Spleen (tissue), 7 donors: Measurements from ENCODE around the gene HEBP1.

Experiments
- POLR2A ChIP-seq, 3 donors: fragments of 450-650 bp; IDR thresholded peaks; one replicate each; pipeline ENCODE4 v1.5.1; 2017; ENCODE audit warnings: antibody characterized with exemption in 3 of 3, mild to moderate bottlenecking in 1 of 3
- POLR2AphosphoS5 ChIP-seq, 3 donors: sonication (generic); formaldehyde crosslinking; IDR thresholded peaks; one replicate each; pipeline ENCODE4 v1.5.1; 2017; ENCODE audit warnings: antibody characterized with exemption in 3 of 3
- TF ChIP-seq, protein P1 (sequence below), 11 experiments: fragments of 200-600 bp in 7 of 11; fragments of 450-650 bp in 4 of 11; sonication (generic) in 4 of 11; IDR thresholded peaks in 8 of 11; conservative IDR thresholded peaks in 3 of 11; 1 replicate in 7 of 11; 2 replicates in 4 of 11; pipeline versions ENCODE4 v1.4.0 to v1.8.0; 2016 to 2021; ENCODE audit warnings: antibody characterized with exemption in 11 of 11, inconsistent platforms in 4 of 11, mild to moderate bottlenecking in 1 of 11
- donor health status: DM: no; HTN: no; CAD: no; lungs with moderate emphysema.
- donor health status: DM: no; HTN: no; CAD: no.
- donor health status: DM: no; HTN: no; CAD: no.

DNA sequence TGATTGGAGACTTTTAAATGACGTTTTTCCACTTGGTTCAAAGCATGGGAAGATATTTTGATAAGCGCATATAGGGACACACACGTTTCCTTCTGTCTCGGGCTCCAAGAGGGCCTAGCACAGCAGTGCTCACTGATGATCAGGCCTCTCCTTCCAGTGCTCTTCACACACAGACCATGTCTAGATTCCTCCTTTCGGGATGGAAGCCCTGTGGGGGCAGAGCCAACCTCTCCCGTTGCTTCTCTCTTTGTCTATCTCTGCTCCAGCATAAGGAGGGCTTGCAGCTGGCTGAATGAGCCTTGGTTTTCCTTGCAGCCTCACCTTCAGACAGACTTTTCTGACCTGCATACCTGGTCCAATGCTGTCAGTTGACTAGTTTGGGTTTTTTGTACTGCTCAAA, 70.4 kb downstream of the HEBP1 start:
- TF ChIP-seq, protein P1, sequence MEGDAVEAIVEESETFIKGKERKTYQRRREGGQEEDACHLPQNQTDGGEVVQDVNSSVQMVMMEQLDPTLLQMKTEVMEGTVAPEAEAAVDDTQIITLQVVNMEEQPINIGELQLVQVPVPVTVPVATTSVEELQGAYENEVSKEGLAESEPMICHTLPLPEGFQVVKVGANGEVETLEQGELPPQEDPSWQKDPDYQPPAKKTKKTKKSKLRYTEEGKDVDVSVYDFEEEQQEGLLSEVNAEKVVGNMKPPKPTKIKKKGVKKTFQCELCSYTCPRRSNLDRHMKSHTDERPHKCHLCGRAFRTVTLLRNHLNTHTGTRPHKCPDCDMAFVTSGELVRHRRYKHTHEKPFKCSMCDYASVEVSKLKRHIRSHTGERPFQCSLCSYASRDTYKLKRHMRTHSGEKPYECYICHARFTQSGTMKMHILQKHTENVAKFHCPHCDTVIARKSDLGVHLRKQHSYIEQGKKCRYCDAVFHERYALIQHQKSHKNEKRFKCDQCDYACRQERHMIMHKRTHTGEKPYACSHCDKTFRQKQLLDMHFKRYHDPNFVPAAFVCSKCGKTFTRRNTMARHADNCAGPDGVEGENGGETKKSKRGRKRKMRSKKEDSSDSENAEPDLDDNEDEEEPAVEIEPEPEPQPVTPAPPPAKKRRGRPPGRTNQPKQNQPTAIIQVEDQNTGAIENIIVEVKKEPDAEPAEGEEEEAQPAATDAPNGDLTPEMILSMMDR (IDR thresholded peaks at IDR 0.05 in 8 of 11, conservative IDR thresholded peaks at IDR 0.05 in 3 of 11), result no peak
- TF ChIP-seq POLR2A (IDR thresholded peaks at IDR 0.05) (no peak), POLR2AphosphoS5 (IDR thresholded peaks at IDR 0.05) (no peak)
